Skeletal muscle cell (primary cell): ENCODE measurements around the gene EPO.
A peak's percentile ranks its signal among the peaks of the same experiment; 100 is the strongest.
"Not testable (repeated sequence)": the region's sequence is repeated elsewhere in the genome, so short reads cannot be mapped to it uniquely, and the experiment has no call there.

Source experiments
- DNase-seq: peaks from one replicate; pipeline ENCODE4 v3.0.0-alpha.2; 2010; ENCODE audit warnings: low read depth
- H3K4me3 ChIP-seq: 2 replicates; pipeline ENCODE4 v1.5.1; 2011; ENCODE audit warnings: low read depth, mild to moderate bottlenecking, control low read depth, low read length, moderate library complexity

The EPO gene

DNA sequence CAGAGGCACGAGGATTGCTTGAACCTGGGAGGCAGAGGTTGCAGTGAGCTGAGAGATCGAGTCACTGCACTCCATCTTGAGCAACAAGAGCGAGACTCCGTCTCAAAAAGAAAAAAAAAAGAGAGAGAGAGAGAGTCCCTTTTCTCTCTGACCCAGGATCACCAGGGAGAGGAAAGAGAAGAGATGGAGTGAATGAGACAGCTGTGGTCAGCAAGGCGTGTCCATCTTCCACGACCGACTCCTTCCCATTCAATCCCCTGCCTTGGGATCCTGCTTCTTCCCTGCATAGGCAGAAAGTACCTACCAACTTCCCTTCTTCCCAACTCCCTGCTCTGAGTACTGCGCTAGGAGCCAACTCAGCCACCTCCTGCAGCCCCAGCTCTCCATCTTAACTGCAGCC lies 7.9 kb downstream of the EPO start:
- no peak overlapping the region for H3K4me3 ChIP-seq
- DNase-seq, result no peak

DNA sequence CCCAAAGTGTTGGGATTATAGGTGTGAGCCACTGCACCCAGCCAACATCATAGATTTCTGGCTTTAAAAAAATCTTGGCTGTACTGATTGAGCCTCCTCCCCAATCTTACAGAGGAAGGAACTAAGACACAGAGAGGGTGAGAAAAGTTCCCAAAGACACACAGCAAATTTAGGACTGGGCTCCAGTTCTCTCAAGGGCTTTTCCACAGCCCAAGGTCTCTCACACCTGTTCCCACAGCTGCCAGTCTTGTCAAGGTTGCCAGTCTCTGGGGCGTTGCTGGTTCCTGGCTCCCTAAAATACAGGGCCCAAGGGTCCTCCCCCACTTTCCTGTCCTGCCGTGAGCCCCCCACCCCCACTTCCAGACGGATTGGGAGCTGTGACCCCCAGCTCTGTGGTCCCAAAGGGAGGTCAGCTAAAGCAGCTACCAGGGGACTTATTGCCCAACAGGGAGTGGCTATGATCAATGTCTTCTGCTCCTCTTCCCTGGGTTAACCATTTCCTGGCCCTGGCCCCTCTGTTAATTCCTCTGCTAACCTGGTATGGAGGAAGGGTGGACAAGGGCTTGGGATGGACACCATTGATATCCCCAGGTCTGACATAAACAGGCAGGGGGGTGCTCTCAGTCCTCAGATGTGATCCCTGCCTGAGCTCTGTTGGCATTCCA lies 10.0 kb downstream of the EPO start:
- DNase-seq, result no peak
- H3K4me3 ChIP-seq, result no peak overlapping the region

GRCh38 chr7:100731937-100732636 lies 11.8 kb downstream of the EPO start:
- no peak for DNase-seq
- no peak overlapping the region for H3K4me3 ChIP-seq

- DNase-seq, result no peak
- H3K4me3 ChIP-seq, result no peak overlapping the region
These were observed 15.5 kb downstream of the EPO start for GRCh38 chr7:100735730-100736129.

GRCh38 chr7:100736671-100737070 lies 16.4 kb downstream of the EPO start:
- H3K4me3 ChIP-seq, result no peak overlapping the region
- DNase-seq, result no peak

- H3K4me3 ChIP-seq, result no peak overlapping the region
- no peak for DNase-seq
These were observed 19.7 kb downstream of the EPO start for GRCh38 chr7:100739934-100740333.

- H3K4me3 ChIP-seq, result no peak overlapping the region
- DNase-seq, result no peak
These were observed 24.3 kb downstream of the EPO start for GRCh38 chr7:100744605-100745004.

DNA sequence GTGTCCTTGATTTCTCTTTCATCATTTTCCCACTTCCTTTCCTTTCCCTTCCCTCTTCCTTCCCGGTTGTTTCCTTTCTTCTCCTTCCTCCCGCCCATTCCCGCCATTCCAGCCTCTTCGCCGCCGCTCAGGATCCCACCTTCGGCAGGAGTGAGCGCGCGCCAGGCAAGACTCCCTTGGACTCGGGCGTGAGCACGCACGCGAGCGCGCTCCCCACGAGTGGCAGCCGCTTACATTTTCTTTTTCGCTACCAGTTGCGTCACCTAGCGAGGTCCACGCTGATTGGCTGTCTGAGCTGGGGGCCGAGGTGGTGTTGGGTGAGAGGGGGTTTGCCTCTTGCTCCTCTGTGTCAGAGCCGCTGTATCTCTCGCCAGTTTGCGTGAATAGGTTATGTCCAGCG lies 24.9 kb downstream of the EPO start:
- peak overlapping the region; percentile 39 for H3K4me3 ChIP-seq
- DNase-seq, result no peak

DNA sequence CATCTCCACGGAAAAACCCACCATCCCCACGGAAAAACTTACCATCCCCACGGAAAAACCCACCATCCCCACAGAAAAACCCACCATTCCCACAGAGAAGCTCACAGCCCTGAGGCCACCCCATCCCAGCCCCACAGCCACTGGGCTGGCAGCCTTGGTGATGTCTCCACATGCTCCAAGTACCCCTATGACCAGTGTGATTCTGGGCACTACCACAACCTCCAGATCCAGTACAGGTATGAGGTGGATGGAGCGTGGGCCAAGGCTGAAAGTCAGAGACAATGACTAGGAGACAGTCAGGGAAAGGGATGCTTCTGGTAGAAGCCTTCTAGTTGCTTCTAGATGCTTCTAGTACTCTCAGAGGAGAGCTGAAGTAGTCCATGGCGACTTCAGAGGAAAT lies 32.7 kb downstream of the EPO start:
- no peak for DNase-seq

DNA sequence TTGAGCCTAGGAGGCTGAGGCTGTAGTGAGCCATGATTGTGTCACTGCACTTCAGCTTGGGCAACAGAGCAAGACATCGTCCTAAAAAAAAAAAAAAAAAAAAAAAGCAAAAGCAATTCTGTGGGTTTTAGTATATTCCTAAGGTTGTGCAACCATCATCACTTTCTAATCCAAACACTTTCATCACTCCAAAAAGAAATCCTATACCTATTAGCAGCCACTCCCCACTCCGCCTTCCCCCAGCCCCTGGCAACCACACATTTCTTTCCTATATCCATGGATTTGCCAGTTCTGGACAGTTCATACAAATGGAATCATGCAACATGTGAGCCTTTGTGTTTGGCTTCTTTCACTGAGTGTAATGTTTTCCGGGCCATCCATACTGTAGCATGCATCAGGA lies 33.5 kb downstream of the EPO start:
- H3K4me3 ChIP-seq, result no peak overlapping the region
- no peak for DNase-seq

More for the DNA sequence above, 32.7 kb downstream of the EPO start:
- H3K4me3 ChIP-seq, result no peak overlapping the region

GRCh38 chr7:100759357-100760171 lies 39.3 kb downstream of the EPO start:
- DNase-seq, result no peak
- no peak overlapping the region for H3K4me3 ChIP-seq

- DNase-seq, H3K4me3 ChIP-seq: not testable (repeated sequence)
These were observed 42.6 kb downstream of the EPO start for GRCh38 chr7:100762841-100763240.

GRCh38 chr7:100763556-100764140 lies 43.4 kb downstream of the EPO start:
- DNase-seq, result no peak
- no peak overlapping the region for H3K4me3 ChIP-seq

- no peak for DNase-seq
- no peak overlapping the region for H3K4me3 ChIP-seq
These were observed 44.6 kb downstream of the EPO start for GRCh38 chr7:100764841-100765240.

- no peak for DNase-seq
- H3K4me3 ChIP-seq, result no peak overlapping the region
These were observed 45.0 kb downstream of the EPO start for GRCh38 chr7:100765250-100765649.

GRCh38 chr7:100768784-100769183 lies 48.5 kb downstream of the EPO start:
- H3K4me3 ChIP-seq, result no peak overlapping the region
- no peak for DNase-seq
